ENCODE results near the gene FBXO5.
A peak's percentile ranks its signal among the peaks of the same experiment; 100 is the strongest.

- TF ChIP-seq EZH2 (IDR thresholded peaks at IDR 0.05; ENCODE audit: borderline replicate concordance, low read depth, low read length, poor library complexity, severe bottlenecking): no peak
- TF ChIP-seq CTCF (conservative IDR thresholded peaks at IDR 0.05; ENCODE audit: low read depth, low read length): peak; percentile 84
Observed at GRCh38 chr6:153023977-153024708, 41.3 kb upstream of the FBXO5 start.

Measured in A673 (cell line).